ENCODE data around the gene CPZ. TPM values are rescaled to one million over a fixed set of nuclear protein-coding genes. Genes with fewer than 3 reads are reported as not detected.

Gene CPZ
- total RNA-seq, 1 donor from 2014 or later, result 0.27 TPM

DNA sequence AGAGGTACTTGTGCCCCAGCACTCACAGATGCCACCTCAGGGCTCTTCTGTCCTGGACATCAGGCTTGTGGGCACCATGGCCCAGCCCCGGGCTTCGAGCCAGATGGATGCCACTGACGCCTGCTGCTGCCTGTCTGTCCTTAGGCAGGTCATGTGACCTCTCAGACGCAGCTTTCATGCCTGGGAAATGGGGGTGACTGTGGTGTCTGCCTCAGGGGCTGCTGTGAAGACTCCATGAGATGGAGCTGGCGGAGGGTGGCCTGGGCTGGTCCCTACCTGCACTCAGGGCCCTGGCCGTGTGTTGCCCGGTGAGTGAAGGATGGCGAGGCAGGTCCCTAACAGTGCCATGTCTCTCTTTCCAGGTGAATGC, 6.5 kb downstream of the CPZ start:
- Mint-ChIP-seq H3K9me3 (ENCODE audit: unreplicated experiment) (peaks cover 4% of the 10 kb centered on the region), H3K4me3 (ENCODE audit: unreplicated experiment) (no peak overlapping the region), H3K27me3 (ENCODE audit: unreplicated experiment) (peaks cover 10% of the 10 kb centered on the region), H3K27ac (ENCODE audit: unreplicated experiment) (no peak overlapping the region), H3K4me1 (ENCODE audit: low read depth, unreplicated experiment) (no peaks in the 10 kb centered on the region), H3K36me3 (ENCODE audit: unreplicated experiment) (no peaks in the 10 kb centered on the region)
- no peak for TF ChIP-seq CTCF (IDR thresholded peaks at IDR 0.05; ENCODE audit: partially characterized antibody, unreplicated experiment)
- DNase-seq, result no peak

- TF ChIP-seq CTCF (IDR thresholded peaks at IDR 0.05; ENCODE audit: partially characterized antibody, unreplicated experiment), result no peak
- no peak for DNase-seq
- Mint-ChIP-seq H3K4me1 (ENCODE audit: low read depth, unreplicated experiment) (no peaks in the 10 kb centered on the region), H3K36me3 (ENCODE audit: unreplicated experiment) (no peaks in the 10 kb centered on the region), H3K4me3 (ENCODE audit: unreplicated experiment) (no peak overlapping the region), H3K27me3 (ENCODE audit: unreplicated experiment) (peaks cover 7% of the 10 kb centered on the region), H3K27ac (ENCODE audit: unreplicated experiment) (no peak overlapping the region), H3K9me3 (ENCODE audit: unreplicated experiment) (peaks cover 4% of the 10 kb centered on the region)
These were observed 7.1 kb downstream of the CPZ start for GRCh38 chr4:8599657-8600056.

DNA sequence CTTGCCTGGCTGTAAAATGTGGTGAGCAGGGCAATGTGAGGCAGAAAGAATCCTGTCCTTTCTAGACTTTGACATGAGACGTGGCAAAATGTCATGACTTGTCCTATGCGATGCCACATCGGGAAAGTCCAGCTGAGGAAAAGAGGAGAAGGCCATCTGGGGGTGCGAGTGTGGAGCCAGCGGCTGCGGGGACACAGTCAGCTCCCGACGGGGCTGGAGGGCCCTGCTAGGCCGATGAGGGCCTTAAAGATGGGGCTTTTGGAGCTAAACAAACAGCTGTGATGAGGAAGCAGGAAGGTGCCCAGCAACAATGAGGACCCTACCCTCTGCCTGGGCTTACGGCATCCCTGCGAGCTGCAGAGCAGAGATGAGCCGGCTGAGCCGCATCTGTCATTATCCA, 7.7 kb downstream of the CPZ start:
- no peak for TF ChIP-seq CTCF (IDR thresholded peaks at IDR 0.05; ENCODE audit: partially characterized antibody, unreplicated experiment)
- H3K4me3 Mint-ChIP-seq (ENCODE audit: unreplicated experiment), result no peak overlapping the region
- H3K36me3 Mint-ChIP-seq (ENCODE audit: unreplicated experiment), result no peaks in the 10 kb centered on the region
- DNase-seq, result no peak
- peaks cover 7% of the 10 kb centered on the region for H3K27me3 Mint-ChIP-seq (ENCODE audit: unreplicated experiment)
- no peak overlapping the region for H3K27ac Mint-ChIP-seq (ENCODE audit: unreplicated experiment)
- no peaks in the 10 kb centered on the region for H3K4me1 Mint-ChIP-seq (ENCODE audit: low read depth, unreplicated experiment)
- peaks cover 4% of the 10 kb centered on the region for H3K9me3 Mint-ChIP-seq (ENCODE audit: unreplicated experiment)

- Mint-ChIP-seq H3K4me3 (ENCODE audit: unreplicated experiment) (no peak overlapping the region), H3K9me3 (ENCODE audit: unreplicated experiment) (peaks cover 4% of the 10 kb centered on the region), H3K36me3 (ENCODE audit: unreplicated experiment) (no peaks in the 10 kb centered on the region), H3K4me1 (ENCODE audit: low read depth, unreplicated experiment) (no peaks in the 10 kb centered on the region), H3K27me3 (ENCODE audit: unreplicated experiment) (peaks cover 7% of the 10 kb centered on the region), H3K27ac (ENCODE audit: unreplicated experiment) (no peak overlapping the region)
- no peak for TF ChIP-seq CTCF (IDR thresholded peaks at IDR 0.05; ENCODE audit: partially characterized antibody, unreplicated experiment)
- peak; percentile 60 for DNase-seq
These were observed 8.1 kb downstream of the CPZ start for GRCh38 chr4:8600686-8601085.

DNA sequence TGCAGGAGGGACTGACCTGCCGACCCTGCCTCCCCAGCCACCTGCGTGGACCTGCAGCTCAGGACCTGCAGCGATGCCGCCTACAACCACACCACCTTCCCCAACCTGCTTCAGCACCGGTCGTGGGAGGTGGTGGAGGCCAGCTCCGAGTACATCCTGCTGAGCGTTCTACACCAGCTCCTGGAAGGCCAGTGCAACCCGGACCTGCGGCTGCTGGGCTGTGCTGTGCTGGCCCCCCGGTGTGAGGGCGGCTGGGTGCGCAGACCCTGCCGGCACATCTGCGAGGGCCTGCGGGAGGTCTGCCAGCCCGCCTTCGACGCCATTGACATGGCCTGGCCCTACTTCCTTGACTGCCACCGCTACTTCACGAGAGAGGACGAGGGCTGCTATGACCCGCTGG, 8.5 kb downstream of the CPZ start:
- no peak overlapping the region for H3K4me3 Mint-ChIP-seq (ENCODE audit: unreplicated experiment)
- H3K27me3 Mint-ChIP-seq (ENCODE audit: unreplicated experiment), result peaks cover 7% of the 10 kb centered on the region
- no peaks in the 10 kb centered on the region for H3K4me1 Mint-ChIP-seq (ENCODE audit: low read depth, unreplicated experiment)
- H3K27ac Mint-ChIP-seq (ENCODE audit: unreplicated experiment), result no peak overlapping the region
- H3K36me3 Mint-ChIP-seq (ENCODE audit: unreplicated experiment), result no peaks in the 10 kb centered on the region
- no peak for TF ChIP-seq CTCF (IDR thresholded peaks at IDR 0.05; ENCODE audit: partially characterized antibody, unreplicated experiment)
- no peak for DNase-seq
- H3K9me3 Mint-ChIP-seq (ENCODE audit: unreplicated experiment), result peaks cover 4% of the 10 kb centered on the region
